Keratinocyte (primary cell): Measurements from ENCODE around the gene PRDX5. TPM values are rescaled to one million over a fixed set of nuclear protein-coding genes. Genes with fewer than 3 reads are reported as not detected.
"Not testable (repeated sequence)": the region's sequence is repeated elsewhere in the genome, so short reads cannot be mapped to it uniquely, and the experiment has no call there.

ENCODE experiments used
- DNase-seq: peaks from one replicate; pipeline ENCODE4 v3.0.0-alpha.2; 2011; ENCODE audit warnings: low read depth, missing footprints, low spot score
- FAIRE-seq: peaks from 2 replicates; lab custom pipeline; 2011; peaks lifted over from hg19 to GRCh38; lab: Jason Lieb, UNC
- H2AFZ ChIP-seq: 2 replicates; pipeline ENCODE4 v1.6.0; 2012; ENCODE audit warnings: low read length, control low read depth, inconsistent platforms; ENCODE audit not compliant: control insufficient read depth
- H3K27ac ChIP-seq: 2 replicates; pipeline ENCODE4 v1.5.1; 2011; ENCODE audit warnings: low read length; ENCODE audit not compliant: control insufficient read depth, insufficient read depth
- H3K27me3 ChIP-seq: 3 replicates; pipeline ENCODE4 v1.6.0; 2011; ENCODE audit warnings: low read length; ENCODE audit not compliant: control insufficient read depth, insufficient read depth; ENCODE audit errors: extremely low read depth
- H3K36me3 ChIP-seq, 2 experiments: 2 replicates in 1 of 2; 3 replicates in 1 of 2; pipeline ENCODE4 v1.5.1; 2011; ENCODE audit warnings: low read length in 2 of 2, mild to moderate bottlenecking in 1 of 2; ENCODE audit not compliant: control insufficient read depth in 2 of 2, insufficient read depth in 2 of 2; ENCODE audit errors: extremely low read depth in 1 of 2
- H3K4me1 ChIP-seq: 3 replicates; pipeline ENCODE4 v1.5.1; 2011; ENCODE audit warnings: low read length; ENCODE audit not compliant: control insufficient read depth, insufficient read depth; ENCODE audit errors: extremely low read depth
- H3K4me2 ChIP-seq: 3 replicates; pipeline ENCODE4 v1.6.0; 2011; ENCODE audit warnings: low read depth, low read length; ENCODE audit not compliant: control insufficient read depth, insufficient read depth; ENCODE audit errors: extremely low read depth
- H3K4me3 ChIP-seq, 3 experiments: fragments of 200-600 bp in 1 of 3; sonication (generic) in 1 of 3; 2 replicates in 2 of 3; 3 replicates in 1 of 3; pipeline ENCODE4 v1.5.1; 2011 to 2016; ENCODE audit warnings: low read length in 3 of 3, mild to moderate bottlenecking in 3 of 3, control low read depth in 2 of 3, inconsistent platforms in 1 of 3, low read depth in 1 of 3, mixed read lengths in 1 of 3, mixed run types in 1 of 3, moderate library complexity in 1 of 3; ENCODE audit not compliant: control insufficient read depth in 2 of 3, insufficient read depth in 2 of 3; ENCODE audit errors: extremely low read depth in 1 of 3
- H3K79me2 ChIP-seq: 2 replicates; pipeline ENCODE4 v1.6.0; 2012; ENCODE audit warnings: low read length; ENCODE audit not compliant: control insufficient read depth, insufficient read depth
- H3K9ac ChIP-seq: 3 replicates; pipeline ENCODE4 v1.6.0; 2011; ENCODE audit warnings: low read length; ENCODE audit not compliant: control insufficient read depth, insufficient read depth; ENCODE audit errors: extremely low read depth
- H3K9me1 ChIP-seq: 3 replicates; pipeline ENCODE4 v1.6.0; 2011; ENCODE audit warnings: low read length; ENCODE audit not compliant: control insufficient read depth, insufficient read depth; ENCODE audit errors: extremely low read depth
- H3K9me3 ChIP-seq: 2 replicates; pipeline ENCODE4 v1.5.1; 2012; ENCODE audit warnings: low read depth, low read length; ENCODE audit not compliant: control insufficient read depth
- H4K20me1 ChIP-seq: 3 replicates; pipeline ENCODE4 v1.6.0; 2011; ENCODE audit warnings: low read length; ENCODE audit not compliant: control insufficient read depth, insufficient read depth; ENCODE audit errors: extremely low read depth
- EZH2 ChIP-seq: IDR thresholded peaks from one replicate; pipeline ENCODE4 v1.6.1; 2012; ENCODE audit warnings: inconsistent platforms, mild to moderate bottlenecking, low read length, moderate library complexity
- dilution Hi-C: fragments of 300-500 bp; cut with MboI; formaldehyde crosslinking; loops from one replicate; pipeline ENCODE4 v1.7.0; 2020; ENCODE audit warnings: low sequenced_read_pairs; ENCODE audit not compliant: extremely low pct_ligation_motif_present
- polyA plus RNA-seq, 5 experiments: library from polyadenylated mRNA; depleted of rRNA in 3 of 5; stranded (reverse) in 3 of 5; stranded (forward) in 1 of 5; unstranded in 1 of 5; fragments of >200 nt; gene quantifications; 1 replicate in 1 of 5; 2 replicates in 3 of 5; 3 replicates in 1 of 5; pipeline versions ENCODE4 v1.2.1 to v1.2.3, GENCODE V29; 2011 to 2012; ENCODE audit warnings: missing spikeins in 2 of 5, low read depth in 1 of 5, low replicate concordance in 1 of 5
- TF ChIP-seq, protein P1 (sequence below), 3 experiments: IDR thresholded peaks in 1 of 3; conservative IDR thresholded peaks in 1 of 3; optimal IDR thresholded peaks in 1 of 3; 2 replicates in 2 of 3; 3 replicates in 1 of 3; pipeline versions ENCODE3 to v1.5.1; 2011; ENCODE audit warnings: low read length in 3 of 3, mild to moderate bottlenecking in 3 of 3, moderate library complexity in 2 of 3, control low read depth in 1 of 3, inconsistent platforms in 1 of 3; ENCODE audit not compliant: insufficient read depth in 2 of 3; ENCODE audit errors: extremely low read depth in 1 of 3

The PRDX5 gene
- polyA plus RNA-seq, 1 donor (not counting 4 experiments of a cell fraction or from before 2014, with no cell fraction given), result 590 TPM

DNA sequence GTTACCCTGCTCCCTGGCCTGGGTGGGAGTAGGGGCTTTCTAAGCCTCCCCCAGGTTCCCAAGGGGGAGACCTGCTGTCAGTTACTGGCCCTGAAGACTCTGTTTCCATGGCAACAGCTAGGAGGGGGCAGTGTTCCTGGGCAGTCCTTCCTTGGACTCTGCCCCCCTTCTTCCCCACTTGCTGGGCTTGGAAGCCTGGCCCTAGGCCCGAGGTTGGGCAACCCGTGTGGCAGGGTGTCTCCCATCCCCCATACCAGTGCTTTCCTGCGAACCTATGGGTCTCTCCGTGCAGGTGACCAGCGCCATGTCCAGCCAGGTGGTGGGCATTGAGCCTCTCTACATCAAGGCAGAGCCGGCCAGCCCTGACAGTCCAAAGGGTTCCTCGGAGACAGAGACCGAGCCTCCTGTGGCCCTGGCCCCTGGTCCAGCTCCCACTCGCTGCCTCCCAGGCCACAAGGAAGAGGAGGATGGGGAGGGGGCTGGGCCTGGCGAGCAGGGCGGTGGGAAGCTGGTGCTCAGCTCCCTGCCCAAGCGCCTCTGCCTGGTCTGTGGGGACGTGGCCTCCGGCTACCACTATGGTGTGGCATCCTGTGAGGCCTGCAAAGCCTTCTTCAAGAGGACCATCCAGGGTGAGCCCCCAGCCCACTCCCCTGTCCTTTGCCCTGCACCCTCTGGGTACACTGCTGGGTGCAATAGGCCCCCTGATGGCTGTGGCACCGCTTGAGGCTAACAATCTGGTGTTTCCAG is 10.9 kb upstream of the PRDX5 start:
- DNase-seq (no peak), FAIRE-seq (no peak)
- H3K36me3 ChIP-seq, result no peaks in the 10 kb centered on the region
- no peak overlapping the region for H2AFZ ChIP-seq
- H3K9me1 ChIP-seq, result no peaks in the 10 kb centered on the region
- peaks cover 27% of the 10 kb centered on the region for H3K4me1 ChIP-seq
- dilution Hi-C loops, result no loop called here
- peak overlapping the region; percentile 97 for H3K4me2 ChIP-seq
- H4K20me1 ChIP-seq, result peaks cover 3% of the 10 kb centered on the region
- peak overlapping the region; percentile 78 to 86 (median 83) for H3K4me3 ChIP-seq
- no peaks in the 10 kb centered on the region for H3K9me3 ChIP-seq
- TF ChIP-seq EZH2, result no peak
- TF ChIP-seq, protein P1, sequence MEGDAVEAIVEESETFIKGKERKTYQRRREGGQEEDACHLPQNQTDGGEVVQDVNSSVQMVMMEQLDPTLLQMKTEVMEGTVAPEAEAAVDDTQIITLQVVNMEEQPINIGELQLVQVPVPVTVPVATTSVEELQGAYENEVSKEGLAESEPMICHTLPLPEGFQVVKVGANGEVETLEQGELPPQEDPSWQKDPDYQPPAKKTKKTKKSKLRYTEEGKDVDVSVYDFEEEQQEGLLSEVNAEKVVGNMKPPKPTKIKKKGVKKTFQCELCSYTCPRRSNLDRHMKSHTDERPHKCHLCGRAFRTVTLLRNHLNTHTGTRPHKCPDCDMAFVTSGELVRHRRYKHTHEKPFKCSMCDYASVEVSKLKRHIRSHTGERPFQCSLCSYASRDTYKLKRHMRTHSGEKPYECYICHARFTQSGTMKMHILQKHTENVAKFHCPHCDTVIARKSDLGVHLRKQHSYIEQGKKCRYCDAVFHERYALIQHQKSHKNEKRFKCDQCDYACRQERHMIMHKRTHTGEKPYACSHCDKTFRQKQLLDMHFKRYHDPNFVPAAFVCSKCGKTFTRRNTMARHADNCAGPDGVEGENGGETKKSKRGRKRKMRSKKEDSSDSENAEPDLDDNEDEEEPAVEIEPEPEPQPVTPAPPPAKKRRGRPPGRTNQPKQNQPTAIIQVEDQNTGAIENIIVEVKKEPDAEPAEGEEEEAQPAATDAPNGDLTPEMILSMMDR (optimal IDR thresholded peaks at IDR 0.05 in 1 of 3, IDR thresholded peaks at IDR 0.05 in 1 of 3, conservative IDR thresholded peaks at IDR 0.05 in 1 of 3; ENCODE audit: extremely low read depth in 1 of 3, insufficient read depth in 2 of 3, low read length in 3 of 3), result no peak
- H3K27me3 ChIP-seq, result no peaks in the 10 kb centered on the region
- peaks cover 19% of the 10 kb centered on the region for H3K79me2 ChIP-seq
- peak overlapping the region; percentile 80 for H3K9ac ChIP-seq
- peak overlapping the region; percentile 54 for H3K27ac ChIP-seq

GRCh38 chr11:64307795-64308194 is 10.1 kb upstream of the PRDX5 start:
- dilution Hi-C loops, DNase-seq, H3K36me3 ChIP-seq, H3K4me3 ChIP-seq, FAIRE-seq, H3K9me1 ChIP-seq, H3K27ac ChIP-seq, H3K27me3 ChIP-seq, H2AFZ ChIP-seq, H4K20me1 ChIP-seq, H3K9me3 ChIP-seq, H3K9ac ChIP-seq, H3K4me2 ChIP-seq: not testable (repeated sequence)
- Histone ChIP-seq H3K79me2 (peaks cover 23% of the 10 kb centered on the region), H3K4me1 (peaks cover 32% of the 10 kb centered on the region)
